CD4-positive, CD25-positive, alpha-beta regulatory T cell (primary cell): ENCODE data around the gene NCK2. TPM values are rescaled to one million over a fixed set of nuclear protein-coding genes. Genes with fewer than 3 reads are reported as not detected.
A peak's percentile ranks its signal among the peaks of the same experiment; 100 is the strongest.

Source experiments
- ATAC-seq, 2 donors: fragments of 150-1000 bp; cut with Tn5 transposase; one replicate each; pipeline ENCODE4 v1.10.0; 2021; ENCODE audit warnings: low read depth in 2 of 2, moderate number of reproducible peaks in 2 of 2, moderate library complexity in 1 of 2
- DNase-seq, 3 donors: peaks; one replicate each; pipeline versions ENCODE4 v3.0.0 to v3.0.0-alpha.2; 2012 to 2022; ENCODE audit warnings: mixed read lengths in 1 of 3
- H3K27ac ChIP-seq: one replicate; pipeline ENCODE4 v1.7.0; 2013; ENCODE audit warnings: mild to moderate bottlenecking, low read length; ENCODE audit not compliant: insufficient read depth, poor library complexity, severe bottlenecking
- H3K27me3 ChIP-seq: one replicate; pipeline ENCODE4 v1.7.0; 2013; ENCODE audit warnings: low read length; ENCODE audit not compliant: control insufficient read depth, insufficient read depth
- H3K36me3 ChIP-seq: one replicate; pipeline ENCODE4 v1.7.0; 2013; ENCODE audit warnings: mild to moderate bottlenecking, low read length, moderate library complexity; ENCODE audit not compliant: control insufficient read depth, insufficient read depth
- H3K4me1 ChIP-seq: 2 replicates; pipeline ENCODE4 v1.7.0; 2013; ENCODE audit warnings: mild to moderate bottlenecking, low read length; ENCODE audit not compliant: insufficient read depth, control insufficient read depth, poor library complexity, severe bottlenecking
- H3K4me3 ChIP-seq: one replicate; pipeline ENCODE4 v1.7.0; 2013; ENCODE audit warnings: low read depth, mild to moderate bottlenecking, low read length, moderate library complexity
- H3K9me3 ChIP-seq, 2 experiments: 1 replicate in 1 of 2; 2 replicates in 1 of 2; pipeline ENCODE4 v1.7.0; 2013; ENCODE audit warnings: low read length in 2 of 2, mild to moderate bottlenecking in 1 of 2, moderate library complexity in 1 of 2; ENCODE audit not compliant: control insufficient read depth in 2 of 2
- H3K27ac Mint-ChIP-seq, 3 donors: one replicate each; pipeline ENCODE4 v1.8.0; 2020 to 2022; ENCODE audit warnings: mild to moderate bottlenecking in 3 of 3, mixed read lengths in 3 of 3, moderate library complexity in 2 of 3
- H3K27me3 Mint-ChIP-seq: one replicate; pipeline ENCODE4 v1.8.0; 2022; ENCODE audit warnings: mild to moderate bottlenecking, mixed read lengths
- H3K36me3 Mint-ChIP-seq: one replicate; pipeline ENCODE4 v1.8.0; 2020; ENCODE audit warnings: mixed read lengths
- H3K4me1 Mint-ChIP-seq, 4 donors: one replicate each; pipeline ENCODE4 v1.8.0; 2020 to 2022; ENCODE audit warnings: mixed read lengths in 4 of 4, mild to moderate bottlenecking in 1 of 4
- H3K4me3 Mint-ChIP-seq, 4 donors: one replicate each; pipeline ENCODE4 v1.8.0; 2020 to 2022; ENCODE audit warnings: mild to moderate bottlenecking in 4 of 4, mixed read lengths in 4 of 4, moderate library complexity in 3 of 4
- H3K9me3 Mint-ChIP-seq, 7 donors: one replicate each; pipeline ENCODE4 v1.8.0; 2020 to 2022; ENCODE audit warnings: mixed read lengths in 7 of 7, mild to moderate bottlenecking in 3 of 7, moderate library complexity in 2 of 7
- polyA plus RNA-seq, 4 donors: library from polyadenylated mRNA; unstranded; fragments of 300-500 nt; fragmentation: Illumina TruSeq; gene quantifications; one replicate each; pipeline ENCODE4 v1.2.3, GENCODE V29; 2021
- total RNA-seq: library from RNA; stranded (reverse); gene quantifications from one replicate; pipeline ENCODE4 v1.2.3, GENCODE V29; 2022

NCK2 gene
- total and polyA plus RNA-seq, 5 donors from 2014 or later = 44.8 to 167 (median 60.5) TPM

GRCh38 chr2:105911425-105911824 is 166.7 kb downstream of the NCK2 start:
- peaks cover 10 to 13% of the 10 kb centered on the region in 2 experiments for H3K9me3 ChIP-seq
- H3K27ac Mint-ChIP-seq = no peak overlapping the region
- no peak overlapping the region for H3K4me3 ChIP-seq
- H3K27ac ChIP-seq = no peak overlapping the region
- DNase-seq (no peak), ATAC-seq (no peak)
- H3K4me1 ChIP-seq = peaks cover 11% of the 10 kb centered on the region
- H3K9me3 Mint-ChIP-seq = peaks cover 2 to 20% (median 7%) of the 10 kb centered on the region in 7 donors
- no peaks in the 10 kb centered on the region for H3K27me3 ChIP-seq
- no peaks in the 10 kb centered on the region for H3K36me3 ChIP-seq
- H3K36me3 Mint-ChIP-seq = peaks cover 8% of the 10 kb centered on the region
- H3K4me1 Mint-ChIP-seq = peaks cover 8 to 20% (median 16%) of the 10 kb centered on the region in 4 donors
- H3K4me3 Mint-ChIP-seq = no peak overlapping the region
- no peaks in the 10 kb centered on the region for H3K27me3 Mint-ChIP-seq

GRCh38 chr2:105912081-105912480 is 167.4 kb downstream of the NCK2 start:
- H3K4me3 ChIP-seq = no peak overlapping the region
- H3K36me3 ChIP-seq = no peaks in the 10 kb centered on the region
- H3K4me1 ChIP-seq = peaks cover 5% of the 10 kb centered on the region
- Mint-ChIP-seq H3K4me3 (no peak overlapping the region), H3K27me3 (no peaks in the 10 kb centered on the region), H3K27ac (no peak overlapping the region), H3K36me3 (peaks cover 8% of the 10 kb centered on the region), H3K9me3 (peaks cover 2 to 20% (median 7%) of the 10 kb centered on the region in 7 donors), H3K4me1 (peaks cover 7 to 13% (median 10%) of the 10 kb centered on the region in 4 donors)
- no peak overlapping the region for H3K27ac ChIP-seq
- peaks cover 10 to 13% of the 10 kb centered on the region in 2 experiments for H3K9me3 ChIP-seq
- no peaks in the 10 kb centered on the region for H3K27me3 ChIP-seq
- no peak for ATAC-seq
- no peak for DNase-seq

- Mint-ChIP-seq H3K4me3 (no peak overlapping the region), H3K27ac (no peak overlapping the region), H3K4me1 (peaks cover 7 to 26% (median 13%) of the 10 kb centered on the region in 4 donors), H3K36me3 (peaks cover 8% of the 10 kb centered on the region), H3K9me3 (peaks cover 3 to 20% (median 7%) of the 10 kb centered on the region in 7 donors), H3K27me3 (no peaks in the 10 kb centered on the region)
- H3K4me3 ChIP-seq = no peak overlapping the region
- H3K4me1 ChIP-seq = no peaks in the 10 kb centered on the region
- no peaks in the 10 kb centered on the region for H3K27me3 ChIP-seq
- no peak overlapping the region for H3K27ac ChIP-seq
- ATAC-seq = no peak
- no peak for DNase-seq
- peaks cover 10 to 13% of the 10 kb centered on the region in 2 experiments for H3K9me3 ChIP-seq
- H3K36me3 ChIP-seq = no peaks in the 10 kb centered on the region
Measured at GRCh38 chr2:105915005-105915558, 170.4 kb downstream of the NCK2 start.

GRCh38 chr2:105917226-105917625 is 172.5 kb downstream of the NCK2 start:
- H3K36me3 Mint-ChIP-seq = peaks cover 8% of the 10 kb centered on the region
- peak overlapping the region in 1 of 4 donors; percentile 35 for H3K4me3 Mint-ChIP-seq
- H3K4me1 Mint-ChIP-seq = peaks cover 12 to 30% (median 14%) of the 10 kb centered on the region in 4 donors

GRCh38 chr2:105917688-105918087 is 173.0 kb downstream of the NCK2 start:
- ATAC-seq = no peak
- no peak overlapping the region for H3K4me3 ChIP-seq
- Mint-ChIP-seq H3K9me3 (peaks cover 3 to 23% (median 9%) of the 10 kb centered on the region in 7 donors), H3K27me3 (no peaks in the 10 kb centered on the region), H3K4me3 (no peak overlapping the region), H3K4me1 (peaks cover 12 to 30% (median 14%) of the 10 kb centered on the region in 4 donors), H3K36me3 (peaks cover 8% of the 10 kb centered on the region), H3K27ac (peak overlapping the region in 2 of 3 donors; percentile 15 to 29)
- peaks cover 10 to 24% of the 10 kb centered on the region in 2 experiments for H3K9me3 ChIP-seq
- no peaks in the 10 kb centered on the region for H3K4me1 ChIP-seq
- H3K27ac ChIP-seq = no peak overlapping the region
- no peak for DNase-seq
- H3K27me3 ChIP-seq = no peaks in the 10 kb centered on the region
- no peaks in the 10 kb centered on the region for H3K36me3 ChIP-seq

More at GRCh38 chr2:105917226-105917625, 172.5 kb downstream of the NCK2 start:
- ATAC-seq (no peak), DNase-seq (no peak)
- Histone ChIP-seq H3K36me3 (no peaks in the 10 kb centered on the region), H3K9me3 (peaks cover 10 to 22% of the 10 kb centered on the region in 2 experiments), H3K4me1 (no peaks in the 10 kb centered on the region), H3K27ac (no peak overlapping the region), H3K4me3 (no peak overlapping the region), H3K27me3 (no peaks in the 10 kb centered on the region)
- Mint-ChIP-seq H3K9me3 (peaks cover 3 to 23% (median 9%) of the 10 kb centered on the region in 7 donors), H3K27ac (no peak overlapping the region), H3K27me3 (no peaks in the 10 kb centered on the region)

- Mint-ChIP-seq H3K9me3 (peaks cover 2 to 21% (median 8%) of the 10 kb centered on the region in 7 donors), H3K4me3 (peak overlapping the region in 1 of 4 donors; percentile 27), H3K36me3 (peaks cover 8% of the 10 kb centered on the region), H3K27me3 (peaks cover 3% of the 10 kb centered on the region), H3K4me1 (peaks cover 12 to 33% (median 15%) of the 10 kb centered on the region in 4 donors), H3K27ac (peak overlapping the region in 2 of 3 donors; percentile 21 to 68)
- Histone ChIP-seq H3K9me3 (peaks cover 10 to 24% of the 10 kb centered on the region in 2 experiments), H3K4me1 (no peaks in the 10 kb centered on the region), H3K27me3 (no peaks in the 10 kb centered on the region), H3K36me3 (no peaks in the 10 kb centered on the region), H3K27ac (no peak overlapping the region), H3K4me3 (no peak overlapping the region)
- ATAC-seq (no peak), DNase-seq (no peak)
Measured at GRCh38 chr2:105919191-105919811, 174.6 kb downstream of the NCK2 start.

- peak overlapping the region in 2 of 3 donors; percentile 21 to 68 for H3K27ac Mint-ChIP-seq
- peaks cover 1 to 16% (median 7%) of the 10 kb centered on the region in 7 donors for H3K9me3 Mint-ChIP-seq
- no peaks in the 10 kb centered on the region for H3K27me3 ChIP-seq
- H3K36me3 ChIP-seq = no peaks in the 10 kb centered on the region
- H3K36me3 Mint-ChIP-seq = peaks cover 8% of the 10 kb centered on the region
- H3K27me3 Mint-ChIP-seq = peaks cover 4% of the 10 kb centered on the region
- H3K9me3 ChIP-seq = peaks cover 8 to 19% of the 10 kb centered on the region in 2 experiments
- DNase-seq (peak; percentile 23 to 70 (median 48)), ATAC-seq (no peak)
- H3K4me3 Mint-ChIP-seq = peak overlapping the region in 1 of 4 donors; percentile 27
- no peak overlapping the region for H3K4me3 ChIP-seq
- H3K4me1 Mint-ChIP-seq = peaks cover 12 to 38% (median 17%) of the 10 kb centered on the region in 4 donors
- H3K4me1 ChIP-seq = no peaks in the 10 kb centered on the region
- no peak overlapping the region for H3K27ac ChIP-seq
Measured at GRCh38 chr2:105919826-105920225, 175.1 kb downstream of the NCK2 start.
